PC-3 (cell line): ENCODE measurements around the gene GP9. TPM values are rescaled to one million over a fixed set of nuclear protein-coding genes. Genes with fewer than 3 reads are reported as not detected.

ENCODE experiments used
- ATAC-seq: fragments of 200-7000 bp; cut with Tn5 transposase; 2 replicates; pipeline ENCODE4 v1.9.1; 2020; ENCODE audit warnings: mild to moderate bottlenecking, moderate library complexity
- BruUV-seq: library from RNA; stranded (reverse); fragments of 400-500 nt; replicated peaks from 2 replicates; lab custom pipeline; 2021; lab: Mats Ljungman, UMichigan
- CTCF ChIA-PET: fragments of 300-600 bp; sonication (Branson Sonifier 250); formaldehyde crosslinking; loops from one replicate; lab custom pipeline; 2022; ENCODE audit warnings: antibody characterized with exemption; lab: Charles Lee
- POLR2A ChIA-PET: fragments of 300-600 bp; sonication (Branson Sonifier 250); formaldehyde crosslinking; loops from one replicate; lab custom pipeline; 2022; ENCODE audit warnings: antibody characterized with exemption; ENCODE audit not compliant: unreplicated experiment; lab: Charles Lee
- DNase-seq: peaks from one replicate; pipeline ENCODE4 v3.0.0-alpha.2; 2015
- H2AFZ ChIP-seq: fragments of 300-600 bp; sonication (generic); 2 replicates; pipeline ENCODE4 v1.6.0; 2016; ENCODE audit warnings: antibody characterized with exemption, low read length
- H3F3A ChIP-seq: fragments of 300-600 bp; sonication (generic); one replicate; pipeline ENCODE4 v1.6.0; 2017; ENCODE audit warnings: antibody characterized with exemption, low read length, control low read depth, mild to moderate bottlenecking; ENCODE audit not compliant: unreplicated experiment
- H3K27ac ChIP-seq: fragments of 300-600 bp; sonication (generic); 2 replicates; pipeline ENCODE4 v1.5.1; 2016; ENCODE audit warnings: mild to moderate bottlenecking, low read length
- H3K27me3 ChIP-seq: fragments of 300-600 bp; sonication (generic); 2 replicates; pipeline ENCODE4 v1.6.1; 2016; ENCODE audit warnings: low read length, mixed read lengths
- H3K36me3 ChIP-seq: fragments of 300-600 bp; sonication (generic); 2 replicates; pipeline ENCODE4 v1.6.1; 2016; ENCODE audit warnings: low read depth, mixed run types, low read length, mixed read lengths
- H3K4me1 ChIP-seq: fragments of 300-600 bp; sonication (generic); 2 replicates; pipeline ENCODE4 v1.5.1; 2016; ENCODE audit warnings: low read length; ENCODE audit not compliant: insufficient read depth
- H3K4me2 ChIP-seq: fragments of 300-600 bp; sonication (generic); 2 replicates; pipeline ENCODE4 v1.6.0; 2016; ENCODE audit warnings: low read length
- H3K4me3 ChIP-seq: fragments of 300-600 bp; sonication (generic); 2 replicates; pipeline ENCODE4 v1.5.1; 2016; ENCODE audit warnings: mild to moderate bottlenecking, low read length, mixed read lengths
- H3K79me2 ChIP-seq: fragments of 300-600 bp; sonication (generic); 2 replicates; pipeline ENCODE4 v1.6.1; 2017; ENCODE audit warnings: low read length, mixed read lengths
- H3K9ac ChIP-seq: fragments of 300-600 bp; sonication (generic); 2 replicates; pipeline ENCODE4 v1.6.0; 2016; ENCODE audit warnings: mild to moderate bottlenecking, low read length
- H3K9me2 ChIP-seq: fragments of 300-600 bp; sonication (generic); replicated peaks from 2 replicates; pipeline ENCODE4 v1.6.1; 2016; ENCODE audit warnings: mixed run types, low read length, mixed read lengths
- H3K9me3 ChIP-seq: fragments of 300-600 bp; sonication (generic); 2 replicates; pipeline ENCODE4 v1.6.1; 2016; ENCODE audit warnings: low read length, mixed read lengths
- H4K20me1 ChIP-seq: fragments of 300-600 bp; sonication (generic); 2 replicates; pipeline ENCODE4 v1.6.1; 2016; ENCODE audit warnings: low read length, mixed read lengths
- CTCF ChIP-seq: fragments of 300-600 bp; sonication (generic); conservative IDR thresholded peaks from 2 replicates; pipeline ENCODE4 v1.5.1; 2017; ENCODE audit warnings: antibody characterized with exemption, low read depth, mild to moderate bottlenecking, low read length
- EZH2 ChIP-seq: fragments of 300-600 bp; sonication (generic); IDR thresholded peaks from one replicate; pipeline ENCODE4 v1.6.1; 2017; ENCODE audit warnings: antibody characterized with exemption, mild to moderate bottlenecking, low read length; ENCODE audit not compliant: unreplicated experiment
- EZH2phosphoT487 ChIP-seq: fragments of 300-600 bp; sonication (generic); IDR thresholded peaks from 2 replicates; pipeline ENCODE4 v1.6.1; 2018; ENCODE audit warnings: mild to moderate bottlenecking, antibody characterized with exemption, low read length, borderline replicate concordance
- intact Hi-C: fragments of 100-400 bp; cut with micrococcal nuclease; formaldehyde crosslinking; loops from 2 replicates; pipeline ENCODE4 v1.9.0; 2023
- total RNA-seq: library from RNA; depleted of rRNA; stranded (reverse); fragments of >200 nt; gene quantifications from 2 replicates; pipeline ENCODE4 v1.2.3, GENCODE V29; 2014

GP9 gene
- total RNA-seq, 1 experiment from 2014 or later = not detected

- intact Hi-C loops = no loop called here
- ATAC-seq (no peak), DNase-seq (no peak)
- TF ChIP-seq EZH2 = no peak
- no peak for TF ChIP-seq CTCF
- TF ChIP-seq EZH2phosphoT487 = no peak
- no peaks in the 10 kb centered on the region for H3K79me2 ChIP-seq
- H3K9me2 ChIP-seq = no peaks in the 10 kb centered on the region
- no peaks in the 10 kb centered on the region for H3K27me3 ChIP-seq
- peaks cover 5% of the 10 kb centered on the region for H3K4me1 ChIP-seq
- POLR2A ChIA-PET = no interaction called here
- H3K36me3 ChIP-seq = no peaks in the 10 kb centered on the region
- H3K4me3 ChIP-seq = no peak overlapping the region
- no peaks in the 10 kb centered on the region for H4K20me1 ChIP-seq
- H2AFZ ChIP-seq = no peak overlapping the region
- CTCF ChIA-PET = no interaction called here
- H3K27ac ChIP-seq = no peak overlapping the region
- no TSS peak for BruUV-seq
- no peak overlapping the region for H3K4me2 ChIP-seq
- H3K9ac ChIP-seq = no peak overlapping the region
- H3K9me3 ChIP-seq = no peaks in the 10 kb centered on the region
- H3F3A ChIP-seq = no peaks in the 10 kb centered on the region
Measured at GRCh38 chr3:129018751-129019150, 41.8 kb upstream of the GP9 start.

GRCh38 chr3:129019266-129019665 is 41.3 kb upstream of the GP9 start:
- Histone ChIP-seq H3K79me2 (no peaks in the 10 kb centered on the region), H2AFZ (no peak overlapping the region), H3K9ac (no peak overlapping the region), H3K9me2 (no peaks in the 10 kb centered on the region), H3K4me2 (no peak overlapping the region), H3K36me3 (no peaks in the 10 kb centered on the region), H3F3A (no peaks in the 10 kb centered on the region), H3K27me3 (no peaks in the 10 kb centered on the region), H3K4me1 (peaks cover 5% of the 10 kb centered on the region), H4K20me1 (no peaks in the 10 kb centered on the region), H3K4me3 (no peak overlapping the region), H3K27ac (no peak overlapping the region), H3K9me3 (no peaks in the 10 kb centered on the region)
- TF ChIP-seq CTCF (no peak), EZH2 (no peak), EZH2phosphoT487 (no peak)
- ATAC-seq (no peak), DNase-seq (no peak)
- CTCF ChIA-PET = interaction anchor here (0.7 kb wide), 1 partner anchor 300 kb away, joined by 5 read pairs; no protein-coding TSS in a partner anchor
- POLR2A ChIA-PET = no interaction called here
- intact Hi-C loops = no loop called here
- BruUV-seq = no TSS peak

DNA sequence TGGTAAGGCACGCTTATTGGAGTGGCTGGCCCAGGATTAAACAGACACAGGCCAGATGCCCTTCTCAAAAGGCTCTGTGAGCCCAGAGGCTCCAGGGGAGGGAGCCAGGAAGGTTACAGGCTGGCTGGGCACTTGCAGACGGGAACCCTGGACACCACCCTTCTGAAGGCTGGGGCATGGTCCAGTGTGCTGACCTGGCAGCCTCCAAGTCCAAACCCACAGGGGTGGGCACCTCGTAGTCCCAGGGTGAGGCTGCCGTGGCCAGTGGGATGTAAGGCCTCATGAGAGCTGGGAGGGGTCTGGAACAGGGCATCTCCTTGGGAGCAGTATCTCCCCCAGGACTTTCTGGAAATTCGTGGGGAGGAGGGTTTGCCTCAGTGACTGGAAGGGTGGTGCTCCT is 39.9 kb upstream of the GP9 start:
- no peak overlapping the region for H3K4me3 ChIP-seq
- no peak overlapping the region for H3K27ac ChIP-seq
- no peak overlapping the region for H3K4me2 ChIP-seq
- ChIA-PET CTCF (no interaction called here), POLR2A (no interaction called here)
- H3K9ac ChIP-seq = no peak overlapping the region
- no peaks in the 10 kb centered on the region for H4K20me1 ChIP-seq
- H3K9me2 ChIP-seq = no peaks in the 10 kb centered on the region
- ATAC-seq (no peak), DNase-seq (no peak)
- BruUV-seq = no TSS peak
- no peaks in the 10 kb centered on the region for H3K27me3 ChIP-seq
- no peaks in the 10 kb centered on the region for H3F3A ChIP-seq
- H2AFZ ChIP-seq = no peak overlapping the region
- H3K36me3 ChIP-seq = no peaks in the 10 kb centered on the region
- peaks cover 5% of the 10 kb centered on the region for H3K4me1 ChIP-seq
- no peaks in the 10 kb centered on the region for H3K9me3 ChIP-seq
- no peaks in the 10 kb centered on the region for H3K79me2 ChIP-seq
- intact Hi-C loops = loop anchor here (5.0 kb wide), 1 partner anchor 48 kb away; no protein-coding TSS in a partner anchor
- TF ChIP-seq CTCF (no peak), EZH2 (no peak), EZH2phosphoT487 (no peak)
